Stomach (tissue), 9 donors: ENCODE data around the gene SPATA9. TPM values are rescaled to one million over a fixed set of nuclear protein-coding genes. Genes with fewer than 3 reads are reported as not detected.

Experiments used
- DNase-seq, 2 donors: peaks; one replicate each; pipeline versions ENCODE4 v3.0.0 to v3.0.0-alpha.2; 2013 to 2019
- H3K27ac ChIP-seq, 5 donors: fragments of 200-600 bp in 4 of 5; sonication (generic) in 4 of 5; one replicate each; pipeline ENCODE4 v1.5.1; 2013 to 2019; ENCODE audit warnings: mild to moderate bottlenecking in 1 of 5, moderate library complexity in 1 of 5
- H3K27me3 ChIP-seq, 3 donors: fragments of 200-600 bp; sonication (generic); one replicate each; pipeline ENCODE4 v1.5.1; 2017 to 2019; ENCODE audit warnings: mixed run types in 1 of 3
- H3K36me3 ChIP-seq, 4 donors: fragments of 200-600 bp; sonication (generic); 1 replicate in 3 of 4; 2 replicates in 1 of 4; pipeline ENCODE4 v1.5.1; 2016 to 2019
- H3K4me1 ChIP-seq, 4 donors: fragments of 200-600 bp; sonication (generic); one replicate each; pipeline ENCODE4 v1.5.1; 2016 to 2019
- H3K4me3 ChIP-seq, 4 donors: fragments of 200-600 bp; sonication (generic) in 3 of 4; one replicate each; pipeline ENCODE4 v1.5.1; 2016 to 2019; ENCODE audit warnings: mild to moderate bottlenecking in 1 of 4
- H3K9me3 ChIP-seq, 4 donors: fragments of 200-600 bp; sonication (generic); one replicate each; pipeline ENCODE4 v1.5.1; 2016 to 2019
- CTCF ChIP-seq, 7 experiments: fragments of 450-650 bp in 4 of 7; fragments of 200-600 bp in 3 of 7; sonication (generic) in 3 of 7; IDR thresholded peaks; one replicate each; pipeline ENCODE4 v1.5.1; 2016 to 2019; ENCODE audit warnings: antibody characterized with exemption in 7 of 7, control low read depth in 2 of 7, mild to moderate bottlenecking in 1 of 7
- EP300 ChIP-seq: sonication (generic); formaldehyde crosslinking; IDR thresholded peaks from one replicate; pipeline ENCODE4 v1.6.1; 2017; ENCODE audit warnings: antibody characterized with exemption
- POLR2A ChIP-seq, 4 donors: fragments of 450-650 bp; IDR thresholded peaks; one replicate each; pipeline ENCODE4 v1.6.1; 2016; ENCODE audit warnings: antibody characterized with exemption in 4 of 4, control low read depth in 2 of 4, mild to moderate bottlenecking in 1 of 4, moderate library complexity in 1 of 4
- POLR2AphosphoS5 ChIP-seq, 3 donors: sonication (generic); formaldehyde crosslinking; IDR thresholded peaks; one replicate each; pipeline ENCODE4 v1.6.1; 2016; ENCODE audit warnings: antibody characterized with exemption in 3 of 3
- WGBS, 5 donors: extraction: QIAGEN DNeasy Blood & Tissue Kit in 3 of 5; methylation state at CpG; one replicate each; pipeline versions ENCODE4 v1.1.5 to v1.1.7; 2013 to 2018; 5-methylcytosine and 5-hydroxymethylcytosine counted together
- intact Hi-C: fragments of 100-400 bp; cut with DNase I; formaldehyde crosslinking; loops from one replicate; pipeline ENCODE4 v1.15.1; 2023; ENCODE audit warnings: low total_unique reads
- polyA plus RNA-seq, 3 donors: library from polyadenylated mRNA; stranded (reverse); fragments of 200-250 nt; gene quantifications; one replicate each; pipeline ENCODE4 v1.2.3, GENCODE V29; 2013
- total RNA-seq, 5 donors: library from RNA; depleted of rRNA; stranded (reverse); fragments of >200 nt; gene quantifications; one replicate each; pipeline versions ENCODE4 v1.1.0 to v1.2.3, GENCODE V29; 2014 to 2016
- donor health status: healthy with polysubstance abuse.
- donor health status: Bipolar disorder and iron deficiency.
- donor health status: healthy.

Gene SPATA9
- total and polyA plus RNA-seq, 8 donors, result 0.35 to 0.55 TPM; not detected in 6

DNA sequence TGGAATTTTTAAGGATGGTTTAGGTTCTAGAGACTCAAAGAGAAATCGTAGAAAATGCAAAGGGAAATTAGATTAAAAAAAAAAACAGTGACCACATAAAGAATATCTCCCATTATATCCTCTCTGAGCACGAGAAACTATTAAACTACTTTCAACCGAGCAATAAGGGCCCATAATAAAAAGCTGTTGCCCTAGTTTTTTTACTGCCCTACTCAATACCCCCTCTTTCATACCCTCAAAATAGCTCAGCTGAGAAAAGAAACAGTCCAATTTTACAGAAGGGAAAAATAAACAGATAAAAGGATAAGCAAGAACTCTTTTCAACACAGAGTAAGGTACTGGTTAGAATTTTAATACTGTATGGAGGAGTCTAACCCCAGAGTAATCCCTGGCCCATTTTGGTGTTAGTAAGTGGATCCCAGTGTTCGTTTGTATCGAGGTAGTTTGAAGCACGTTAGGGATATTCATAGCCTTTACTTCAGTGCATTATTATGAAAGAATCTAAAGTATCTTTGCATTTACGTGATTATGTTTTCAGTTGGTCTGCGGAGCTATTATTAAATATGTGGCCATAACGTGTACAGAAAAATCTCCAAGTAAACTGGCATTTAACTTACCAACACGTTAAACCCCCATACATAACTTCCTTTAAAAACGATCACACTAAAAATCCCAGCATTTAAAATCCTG, 47.4 kb upstream of the SPATA9 start:
- TF ChIP-seq EP300, result no peak
- no peak for TF ChIP-seq POLR2AphosphoS5 (IDR thresholded peaks at IDR 0.05)
- TF ChIP-seq CTCF (IDR thresholded peaks at IDR 0.05), result no peak
- TF ChIP-seq POLR2A (IDR thresholded peaks at IDR 0.05), result no peak
- WGBS, 5 donors, result 26 to 37% (median 36%) methylated on average over 11 of the region's 11 CpGs
- Histone ChIP-seq H3K27ac (peak overlapping the region in 4 of 5 donors; percentile 92 to 98 (median 94)), H3K27me3 (no peaks in the 10 kb centered on the region), H3K9me3 (no peaks in the 10 kb centered on the region), H3K4me3 (peak overlapping the region; percentile 65 to 87 (median 76)), H3K36me3 (no peaks in the 10 kb centered on the region), H3K4me1 (peaks cover 5 to 60% (median 33%) of the 10 kb centered on the region in 4 donors)
- intact Hi-C loops, result no loop called here
- no peak for DNase-seq

DNA sequence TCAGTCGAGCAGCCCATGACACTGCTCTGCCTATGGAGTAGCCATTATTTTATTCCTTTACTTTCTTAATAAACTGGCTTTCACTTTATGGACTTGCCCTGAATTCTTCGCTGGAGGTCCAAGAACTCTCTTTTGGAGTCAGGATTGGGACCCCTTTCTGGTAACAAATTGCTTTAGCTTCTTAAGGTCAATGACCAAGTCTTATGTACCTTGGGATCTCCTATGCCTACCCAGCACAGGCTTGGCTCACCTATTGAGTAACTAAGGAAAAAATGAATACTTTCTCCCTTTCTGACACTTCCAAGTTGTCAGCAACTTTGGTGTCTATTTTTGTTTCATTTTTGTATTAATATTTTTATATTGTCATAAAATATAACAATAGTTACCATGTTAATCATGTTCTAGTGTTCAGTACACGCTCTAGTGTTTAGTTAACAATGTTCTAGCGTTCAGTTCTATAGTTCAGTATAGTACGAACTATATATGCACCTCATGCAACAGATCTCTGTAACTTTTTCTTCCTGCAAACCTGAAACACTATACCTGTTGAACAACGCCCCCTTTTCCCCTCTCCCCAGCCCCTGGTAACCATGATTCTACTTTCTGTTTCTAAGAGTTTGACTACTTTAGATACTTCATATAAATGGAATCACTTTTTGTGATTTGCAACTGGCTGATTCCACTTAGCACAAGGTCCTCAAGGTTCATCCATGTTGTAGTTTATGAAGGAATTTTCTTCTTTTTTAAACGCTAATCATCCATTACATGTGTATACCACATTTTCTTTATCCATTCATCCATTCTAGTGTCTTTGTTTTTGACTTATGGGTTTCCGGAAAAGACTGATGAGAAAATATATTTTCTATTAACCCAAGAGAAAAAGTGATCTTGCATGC, 46.6 kb upstream of the SPATA9 start:
- intact Hi-C loops, result loop anchor here (10.0 kb wide), 1 partner anchor 55 kb away; no protein-coding TSS in a partner anchor
- no peaks in the 10 kb centered on the region for H3K36me3 ChIP-seq
- H3K27ac ChIP-seq, result peak overlapping the region in 4 of 5 donors; percentile 39 to 98 (median 94)
- TF ChIP-seq CTCF (IDR thresholded peaks at IDR 0.05) (no peak), POLR2A (IDR thresholded peaks at IDR 0.05) (no peak), EP300 (no peak), POLR2AphosphoS5 (IDR thresholded peaks at IDR 0.05) (no peak)
- H3K4me1 ChIP-seq, result peaks cover 0 to 52% (median 29%) of the 10 kb centered on the region in 4 donors
- no peaks in the 10 kb centered on the region for H3K27me3 ChIP-seq
- H3K9me3 ChIP-seq, result no peaks in the 10 kb centered on the region
- 88 to 92% (median 92%) methylated on average over 8 of the region's 8 CpGs for WGBS, 5 donors
- no peak for DNase-seq
- H3K4me3 ChIP-seq, result no peak overlapping the region

DNA sequence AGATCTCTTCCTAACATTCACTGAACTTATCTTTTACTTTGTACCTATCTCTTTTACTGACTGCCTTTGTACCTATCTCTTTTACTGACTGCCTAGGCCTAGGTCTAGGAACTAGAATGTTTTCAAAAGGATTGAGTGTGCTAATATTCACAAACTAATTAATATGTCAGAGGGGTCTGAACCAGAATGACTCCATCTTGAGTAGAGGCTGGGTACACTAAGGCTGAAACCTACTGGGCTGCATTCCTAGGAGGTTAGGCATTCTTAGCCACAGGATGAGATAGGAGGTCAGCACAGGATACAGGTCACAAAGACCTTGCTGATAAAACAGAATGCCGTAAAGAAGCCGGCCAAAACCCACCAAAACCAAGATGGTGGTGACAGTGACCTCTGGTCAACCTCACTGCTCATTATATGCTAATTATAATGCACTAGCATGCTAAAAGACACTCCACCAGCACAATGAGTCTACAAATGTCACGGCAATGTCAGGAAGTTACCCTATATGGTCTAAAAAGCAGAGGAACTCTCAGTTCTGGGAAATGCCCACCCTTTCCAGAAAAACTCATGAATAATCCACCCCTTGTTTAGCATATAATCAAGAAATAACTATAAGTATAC, 45.8 kb upstream of the SPATA9 start:
- Histone ChIP-seq H3K4me1 (peaks cover 0 to 52% (median 29%) of the 10 kb centered on the region in 4 donors), H3K27ac (peak overlapping the region; percentile 39 to 98 (median 93)), H3K9me3 (no peaks in the 10 kb centered on the region), H3K4me3 (no peak overlapping the region), H3K36me3 (no peaks in the 10 kb centered on the region), H3K27me3 (no peaks in the 10 kb centered on the region)
- DNase-seq, result no peak
- intact Hi-C loops, result loop anchor here (10.0 kb wide), 1 partner anchor 54 kb away; no protein-coding TSS in a partner anchor
- TF ChIP-seq CTCF (IDR thresholded peaks at IDR 0.05) (no peak), POLR2AphosphoS5 (IDR thresholded peaks at IDR 0.05) (no peak)
- WGBS, 5 donors, result 72 to 83% (median 78%) methylated on average over 3 of the region's 3 CpGs

- H3K4me3 ChIP-seq, result no peak overlapping the region
- peak in 1 of 2 donors; percentile 75 for DNase-seq
- TF ChIP-seq POLR2AphosphoS5 (IDR thresholded peaks at IDR 0.05) (peak in 1 of 3 donors; percentile 31), CTCF (IDR thresholded peaks at IDR 0.05) (no peak)
- intact Hi-C loops, result loop anchor here (10.0 kb wide), 1 partner anchor 53 kb away; no protein-coding TSS in a partner anchor
- H3K4me1 ChIP-seq, result peaks cover 0 to 53% (median 32%) of the 10 kb centered on the region in 4 donors
- H3K36me3 ChIP-seq, result no peaks in the 10 kb centered on the region
- no peaks in the 10 kb centered on the region for H3K9me3 ChIP-seq
- no peaks in the 10 kb centered on the region for H3K27me3 ChIP-seq
- 32 to 64% (median 40%) methylated on average over 2 of the region's 2 CpGs for WGBS, 5 donors
- peak overlapping the region in 4 of 5 donors; percentile 39 to 98 (median 94) for H3K27ac ChIP-seq
Observed at GRCh38 chr5:95727764-95728191, 45.0 kb upstream of the SPATA9 start.
